ENCODE results near the gene TMEM125.
A peak's percentile ranks its signal among the peaks of the same experiment; 100 is the strongest.

The TMEM125 gene

GRCh38 chr1:43247256-43247921 is 22.4 kb upstream of the TMEM125 start:
- DNase-seq, result no peak

- no peak for DNase-seq
Observed at GRCh38 chr1:43250351-43250761, 19.4 kb upstream of the TMEM125 start.

- DNase-seq, result no peak
Observed at GRCh38 chr1:43251024-43251423, 18.8 kb upstream of the TMEM125 start.

DNA sequence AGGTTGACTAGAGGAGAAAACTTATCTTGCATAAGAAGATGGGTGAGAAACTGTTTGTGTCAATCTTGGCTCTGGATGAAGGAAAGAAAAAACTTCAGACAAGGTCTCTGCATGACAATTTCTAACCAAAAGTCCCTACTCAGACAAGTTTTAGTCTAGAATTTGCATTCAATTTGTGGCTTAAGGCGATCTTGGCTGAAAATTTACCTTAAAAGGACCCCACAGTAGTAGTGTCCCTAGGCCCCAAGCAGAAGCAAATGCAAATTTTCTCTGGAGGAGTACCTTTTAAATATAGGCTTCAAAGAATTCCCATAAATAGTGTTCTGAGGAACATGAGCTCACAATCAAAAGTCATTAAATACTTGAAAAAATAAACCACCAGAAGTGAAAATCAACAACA is 17.6 kb upstream of the TMEM125 start:
- no peak for DNase-seq

- no peak for DNase-seq
Observed at GRCh38 chr1:43253173-43253572, 16.6 kb upstream of the TMEM125 start.

DNA sequence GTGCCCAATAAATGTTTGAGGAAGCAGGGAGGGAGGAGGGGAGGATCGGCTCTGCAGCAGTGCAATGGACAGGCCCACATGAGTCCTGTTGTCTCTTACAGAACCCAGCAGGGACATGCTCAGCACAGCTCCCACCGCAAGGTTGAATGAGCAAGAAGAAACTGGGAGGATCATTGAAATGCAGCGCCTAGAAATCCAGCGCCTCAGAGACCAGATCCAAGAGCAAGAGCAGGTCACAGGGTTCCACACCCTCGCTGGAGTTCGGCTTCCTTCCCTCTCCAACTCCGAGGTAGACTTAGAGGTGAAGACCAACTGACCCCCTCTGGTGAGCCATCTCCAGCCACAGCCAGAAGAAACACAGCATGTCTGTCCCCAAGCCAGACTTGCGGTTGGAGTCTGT is 15.9 kb upstream of the TMEM125 start:
- DNase-seq, result no peak

- DNase-seq, result no peak
Observed at GRCh38 chr1:43255438-43256210, 14.2 kb upstream of the TMEM125 start.

GRCh38 chr1:43256675-43257570 is 12.9 kb upstream of the TMEM125 start:
- no peak for DNase-seq

- no peak for DNase-seq
Observed at GRCh38 chr1:43258370-43258769, 11.4 kb upstream of the TMEM125 start.

DNA sequence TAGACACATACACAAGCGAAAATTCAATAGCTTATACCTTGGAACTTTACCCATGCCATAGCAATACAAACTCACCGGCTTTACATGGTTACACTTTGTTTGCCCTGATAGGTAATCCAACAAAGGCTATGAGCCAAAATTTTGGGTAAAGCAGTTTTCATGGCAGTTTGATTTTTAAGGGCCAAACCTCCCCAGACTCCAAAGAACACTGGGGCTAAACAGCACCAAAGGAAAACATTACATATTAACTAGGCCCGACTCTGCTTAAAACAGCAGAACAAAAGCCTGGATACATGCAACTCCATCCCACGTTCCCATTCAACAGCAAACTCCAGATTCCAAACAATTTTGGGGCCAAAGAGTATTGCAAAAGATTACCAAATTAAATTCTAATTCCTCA is 4.4 kb upstream of the TMEM125 start:
- DNase-seq, result no peak

- no peak for DNase-seq
Observed at GRCh38 chr1:43266881-43267280, 2.9 kb upstream of the TMEM125 start.

GRCh38 chr1:43267291-43267805 is 2.4 kb upstream of the TMEM125 start:
- DNase-seq, result no peak

GRCh38 chr1:43267818-43268425 is 1.9 kb upstream of the TMEM125 start:
- DNase-seq, result no peak

- peak; percentile 86 for DNase-seq
Observed at GRCh38 chr1:43270421-43271095, 775 bp downstream of the TMEM125 start.

- DNase-seq, result no peak
Observed at GRCh38 chr1:43271186-43272118, 1.7 kb downstream of the TMEM125 start.

DNA sequence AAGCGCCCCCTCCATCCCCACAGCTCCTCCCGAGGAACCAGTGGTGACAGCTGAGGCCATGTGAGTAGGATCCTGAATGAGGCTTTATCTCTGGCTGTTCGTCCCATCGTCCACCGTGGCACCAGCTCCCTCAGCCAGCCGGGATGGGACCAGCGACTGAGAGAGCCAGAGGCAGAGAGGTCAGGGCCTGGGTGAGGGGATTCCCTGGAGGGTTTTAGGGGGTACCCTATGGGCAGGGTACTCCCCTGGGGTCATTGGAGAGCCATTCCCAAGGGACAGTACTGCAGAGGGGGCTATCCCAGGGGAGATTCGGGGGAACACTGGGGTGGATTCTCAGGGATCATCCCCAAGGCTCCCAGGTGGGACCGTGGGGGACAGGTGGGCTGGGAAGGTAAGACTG is 2.4 kb downstream of the TMEM125 start:
- no peak for DNase-seq

DNA sequence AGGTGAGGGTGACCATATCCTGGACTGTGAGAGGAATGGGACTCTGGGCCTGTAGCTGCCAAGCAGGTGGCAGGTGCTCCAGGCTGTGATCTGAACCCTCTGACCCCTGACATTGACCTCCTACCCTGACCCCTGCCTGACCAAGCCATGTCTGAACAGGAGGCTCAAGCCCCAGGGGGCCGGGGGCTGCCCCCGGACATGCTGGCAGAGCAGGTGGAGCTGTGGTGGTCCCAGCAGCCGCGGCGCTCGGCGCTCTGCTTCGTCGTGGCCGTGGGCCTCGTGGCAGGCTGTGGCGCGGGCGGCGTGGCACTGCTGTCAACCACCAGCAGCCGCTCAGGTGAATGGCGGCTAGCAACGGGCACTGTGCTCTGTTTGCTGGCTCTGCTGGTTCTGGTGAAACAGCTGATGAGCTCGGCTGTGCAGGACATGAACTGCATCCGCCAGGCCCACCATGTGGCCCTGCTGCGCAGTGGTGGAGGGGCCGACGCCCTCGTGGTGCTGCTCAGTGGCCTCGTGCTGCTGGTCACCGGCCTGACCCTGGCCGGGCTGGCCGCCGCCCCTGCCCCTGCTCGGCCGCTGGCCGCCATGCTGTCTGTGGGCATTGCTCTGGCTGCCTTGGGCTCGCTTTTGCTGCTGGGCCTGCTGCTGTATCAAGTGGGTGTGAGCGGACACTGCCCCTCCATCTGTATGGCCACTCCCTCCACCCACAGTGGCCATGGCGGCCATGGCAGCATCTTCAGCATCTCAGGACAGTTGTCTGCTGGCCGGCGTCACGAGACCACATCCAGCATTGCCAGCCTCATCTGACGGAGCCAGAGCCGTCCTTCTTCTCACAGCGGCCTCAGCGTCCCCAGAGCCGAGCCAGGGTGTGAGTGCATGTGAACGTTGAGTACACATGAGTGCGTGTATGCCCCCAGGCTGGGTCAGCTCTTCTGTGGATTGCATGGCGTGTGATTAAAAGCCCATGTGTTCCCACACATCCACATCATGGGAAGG is 3.1 kb downstream of the TMEM125 start:
- DNase-seq, result no peak

GRCh38 chr1:43273708-43274107 is 3.9 kb downstream of the TMEM125 start:
- no peak for DNase-seq

- peak; percentile 35 for DNase-seq
Observed at GRCh38 chr1:43274125-43274803, 4.5 kb downstream of the TMEM125 start.

Data from DMS79 (cell line).